H9 (cell line): ENCODE data around the gene PCSK6. TPM values are rescaled to one million over a fixed set of nuclear protein-coding genes. Genes with fewer than 3 reads are reported as not detected.
A peak's percentile ranks its signal among the peaks of the same experiment; 100 is the strongest.

ENCODE experiments used
- DNase-seq: peaks from one replicate; pipeline ENCODE4 v3.0.0-alpha.2; 2017
- H2AFZ ChIP-seq: one replicate; pipeline ENCODE4 v1.6.1; 2013; ENCODE audit warnings: mild to moderate bottlenecking, low read length, control low read depth, moderate library complexity
- H2AK5ac ChIP-seq: 2 replicates; pipeline ENCODE4 v1.6.1; 2013; ENCODE audit warnings: low read length, control low read depth, mixed read lengths; ENCODE audit not compliant: insufficient read length
- H2BK120ac ChIP-seq: one replicate; pipeline ENCODE4 v1.6.1; 2013; ENCODE audit warnings: low read depth, mild to moderate bottlenecking, low read length, control low read depth, inconsistent platforms; ENCODE audit not compliant: poor library complexity, severe bottlenecking
- H2BK12ac ChIP-seq: 2 replicates; pipeline ENCODE4 v1.6.1; 2013; ENCODE audit warnings: low read length, control low read depth, mixed read lengths, low read depth; ENCODE audit not compliant: insufficient read length
- H2BK15ac ChIP-seq: 2 replicates; pipeline ENCODE4 v1.6.1; 2013; ENCODE audit warnings: low read depth, low read length, control low read depth
- H2BK20ac ChIP-seq: one replicate; pipeline ENCODE4 v1.6.1; 2013; ENCODE audit warnings: low read depth, mild to moderate bottlenecking, low read length, control low read depth, inconsistent platforms; ENCODE audit not compliant: poor library complexity, severe bottlenecking
- H2BK5ac ChIP-seq: 2 replicates; pipeline ENCODE4 v1.6.1; 2013; ENCODE audit warnings: low read length, control low read depth, mixed read lengths; ENCODE audit not compliant: insufficient read length
- H3K14ac ChIP-seq: 2 replicates; pipeline ENCODE4 v1.6.1; 2013; ENCODE audit warnings: low read length, control low read depth; ENCODE audit not compliant: insufficient read depth
- H3K18ac ChIP-seq: 2 replicates; pipeline ENCODE4 v1.6.1; 2013; ENCODE audit warnings: low read depth, mild to moderate bottlenecking, mixed read lengths, low read length, control low read depth; ENCODE audit not compliant: insufficient read length
- H3K23ac ChIP-seq: 2 replicates; pipeline ENCODE4 v1.6.1; 2013; ENCODE audit warnings: low read length, control low read depth, mixed read lengths, low read depth; ENCODE audit not compliant: insufficient read length
- H3K23me2 ChIP-seq: 2 replicates; pipeline ENCODE4 v1.6.1; 2013; ENCODE audit warnings: low read depth, mild to moderate bottlenecking, mixed read lengths, low read length, control low read depth; ENCODE audit not compliant: insufficient read length, poor library complexity, severe bottlenecking
- H3K27ac ChIP-seq: 2 replicates; pipeline ENCODE4 v1.5.1; 2013; ENCODE audit warnings: low read length, control low read depth, mixed read lengths, low read depth; ENCODE audit not compliant: insufficient read length
- H3K27me3 ChIP-seq: 2 replicates; pipeline ENCODE4 v1.6.1; 2013; ENCODE audit warnings: low read length, control low read depth, inconsistent platforms; ENCODE audit not compliant: insufficient read depth
- H3K4ac ChIP-seq: 2 replicates; pipeline ENCODE4 v1.6.1; 2013; ENCODE audit warnings: low read depth, mild to moderate bottlenecking, control low read depth, inconsistent platforms, low read length, moderate library complexity
- H3K4me1 ChIP-seq: 2 replicates; pipeline ENCODE4 v1.6.1; 2013; ENCODE audit warnings: low read length, control low read depth, inconsistent platforms; ENCODE audit not compliant: insufficient read depth
- H3K4me2 ChIP-seq: 2 replicates; pipeline ENCODE4 v1.6.1; 2013; ENCODE audit warnings: low read length, control low read depth, mixed read lengths; ENCODE audit not compliant: insufficient read length, insufficient read depth
- H3K56ac ChIP-seq: 2 replicates; pipeline ENCODE4 v1.6.1; 2013; ENCODE audit warnings: low read depth, mild to moderate bottlenecking, mixed read lengths, low read length, control low read depth; ENCODE audit not compliant: insufficient read length
- H3K79me1 ChIP-seq: 2 replicates; pipeline ENCODE4 v1.6.1; 2013; ENCODE audit warnings: low read depth, mild to moderate bottlenecking, moderate library complexity, low read length, control low read depth, inconsistent platforms; ENCODE audit not compliant: insufficient read depth, poor library complexity, severe bottlenecking
- H3K79me2 ChIP-seq: 2 replicates; pipeline ENCODE4 v1.6.1; 2013; ENCODE audit warnings: low read length, control low read depth, inconsistent platforms; ENCODE audit not compliant: insufficient read depth
- H3K9ac ChIP-seq: 2 replicates; pipeline ENCODE4 v1.6.1; 2013; ENCODE audit warnings: low read length, control low read depth, mixed read lengths; ENCODE audit not compliant: insufficient read length; ENCODE audit errors: extremely low read depth
- H3K9me3 ChIP-seq: one replicate; pipeline ENCODE4 v1.6.1; 2013; ENCODE audit warnings: low read depth, low read length, inconsistent platforms; ENCODE audit not compliant: control insufficient read depth
- H3T11ph ChIP-seq: one replicate; pipeline ENCODE4 v1.6.1; 2013; ENCODE audit warnings: mild to moderate bottlenecking, low read length, control low read depth, inconsistent platforms
- H4K20me1 ChIP-seq: one replicate; pipeline ENCODE4 v1.6.1; 2013; ENCODE audit not compliant: control insufficient read depth, insufficient read length, insufficient read depth
- H4K5ac ChIP-seq: 2 replicates; pipeline ENCODE4 v1.6.1; 2013; ENCODE audit warnings: low read depth, mild to moderate bottlenecking, mixed read lengths, low read length, control low read depth; ENCODE audit not compliant: insufficient read length
- H4K8ac ChIP-seq: replicated peaks from 2 replicates; pipeline ENCODE4 v1.6.1; 2013; ENCODE audit warnings: low read length, control low read depth, mixed read lengths, low read depth; ENCODE audit not compliant: insufficient read length
- H4K91ac ChIP-seq: 2 replicates; pipeline ENCODE4 v1.6.1; 2013; ENCODE audit warnings: low read depth, mild to moderate bottlenecking, moderate library complexity, mixed read lengths, low read length, control low read depth; ENCODE audit not compliant: insufficient read length
- H3K27ac Mint-ChIP-seq, 3 experiments: 2 replicates in 2 of 3; 3 replicates in 1 of 3; pipeline ENCODE4 v1.8.0; 2020 to 2021; ENCODE audit warnings: mixed read lengths in 3 of 3, mild to moderate bottlenecking in 1 of 3, moderate library complexity in 1 of 3
- H3K27me3 Mint-ChIP-seq: 2 replicates; pipeline ENCODE4 v1.8.0; 2021; ENCODE audit warnings: low read depth, mild to moderate bottlenecking, moderate library complexity, mixed read lengths
- H3K36me3 Mint-ChIP-seq, 3 experiments: 2 replicates in 2 of 3; 3 replicates in 1 of 3; pipeline ENCODE4 v1.8.0; 2020 to 2021; ENCODE audit warnings: low read depth in 3 of 3, mixed read lengths in 3 of 3; ENCODE audit not compliant: insufficient read depth in 1 of 3
- H3K4me1 Mint-ChIP-seq, 2 experiments: 2 replicates each; pipeline ENCODE4 v1.8.0; 2020; ENCODE audit warnings: mixed read lengths in 2 of 2
- H3K4me3 Mint-ChIP-seq, 2 experiments: 2 replicates in 1 of 2; 3 replicates in 1 of 2; pipeline ENCODE4 v1.8.0; 2020 to 2021; ENCODE audit warnings: mild to moderate bottlenecking in 2 of 2, mixed read lengths in 2 of 2, moderate library complexity in 1 of 2
- H3K9me3 Mint-ChIP-seq, 2 experiments: 2 replicates in 1 of 2; 3 replicates in 1 of 2; pipeline ENCODE4 v1.8.0; 2020; ENCODE audit warnings: mild to moderate bottlenecking in 2 of 2, mixed read lengths in 2 of 2, moderate library complexity in 1 of 2
- WGBS: extraction: QIAGEN DNeasy Blood & Tissue Kit; methylation state at CpG from one replicate; pipeline ENCODE4 v1.1.7; 2013; ENCODE audit warnings: missing lambda C conversion rate, low lambda C conversion rate, mixed read lengths; ENCODE audit not compliant: insufficient read length; ENCODE audit errors: extremely low coverage; 5-methylcytosine and 5-hydroxymethylcytosine counted together
- total RNA-seq: library from RNA; stranded (reverse); gene quantifications from 2 replicates; pipeline ENCODE4 v1.2.1, GENCODE V29; 2021
- TF ChIP-seq, protein P1 (sequence below): fragments of 200-600 bp; sonication (generic); conservative IDR thresholded peaks from 3 replicates; pipeline ENCODE4 v1.8.0; 2021; ENCODE audit warnings: antibody characterized with exemption, mild to moderate bottlenecking

The PCSK6 gene
- total RNA-seq, 1 experiment from 2014 or later: 4.0 TPM

DNA sequence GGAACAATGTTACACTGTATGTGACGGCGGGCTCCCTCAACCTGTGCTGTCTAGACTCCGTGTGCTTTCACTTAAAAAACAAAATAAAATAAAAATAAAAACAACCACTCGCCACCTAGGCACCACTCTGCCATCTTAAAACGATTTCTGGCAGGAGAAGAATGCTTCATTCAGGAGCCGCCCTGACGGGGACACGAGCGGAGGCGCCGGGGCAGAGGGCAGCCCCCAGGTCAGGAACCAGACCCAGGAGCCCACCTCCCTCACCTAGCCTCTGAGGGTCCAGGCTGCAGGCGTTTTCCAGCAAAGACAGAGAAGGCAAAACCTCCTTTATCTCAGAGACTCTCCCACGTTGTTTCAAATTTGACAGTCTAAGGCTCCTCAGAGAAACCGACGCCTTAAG, 109.4 kb downstream of the PCSK6 start:
- no peak overlapping the region for H2BK20ac ChIP-seq
- no peaks in the 10 kb centered on the region for H3K4me1 ChIP-seq
- H3K4ac ChIP-seq: no peak overlapping the region
- no peaks in the 10 kb centered on the region for H3K27me3 ChIP-seq
- WGBS: no CpG with 5 or more reads among the region's 15 CpGs
- no peaks in the 10 kb centered on the region for H3K9me3 ChIP-seq
- no peaks in the 10 kb centered on the region for H3K79me1 ChIP-seq
- no peak overlapping the region for H4K8ac ChIP-seq
- Mint-ChIP-seq H3K27me3 (no peaks in the 10 kb centered on the region), H3K27ac (peak overlapping the region in 2 of 3 experiments; percentile 48 to 64; a peak in 2 of 7 replicates), H3K4me3 (no peak overlapping the region), H3K36me3 (no peaks in the 10 kb centered on the region), H3K4me1 (peaks cover 3 to 6% of the 10 kb centered on the region in 2 experiments; a peak in 3 of 4 replicates), H3K9me3 (no peaks in the 10 kb centered on the region)
- H4K20me1 ChIP-seq: no peaks in the 10 kb centered on the region
- H3K18ac ChIP-seq: no peak overlapping the region
- H2BK12ac ChIP-seq: no peak overlapping the region
- H3K23ac ChIP-seq: no peak overlapping the region
- H3K27ac ChIP-seq: no peak overlapping the region
- TF ChIP-seq, protein P1, sequence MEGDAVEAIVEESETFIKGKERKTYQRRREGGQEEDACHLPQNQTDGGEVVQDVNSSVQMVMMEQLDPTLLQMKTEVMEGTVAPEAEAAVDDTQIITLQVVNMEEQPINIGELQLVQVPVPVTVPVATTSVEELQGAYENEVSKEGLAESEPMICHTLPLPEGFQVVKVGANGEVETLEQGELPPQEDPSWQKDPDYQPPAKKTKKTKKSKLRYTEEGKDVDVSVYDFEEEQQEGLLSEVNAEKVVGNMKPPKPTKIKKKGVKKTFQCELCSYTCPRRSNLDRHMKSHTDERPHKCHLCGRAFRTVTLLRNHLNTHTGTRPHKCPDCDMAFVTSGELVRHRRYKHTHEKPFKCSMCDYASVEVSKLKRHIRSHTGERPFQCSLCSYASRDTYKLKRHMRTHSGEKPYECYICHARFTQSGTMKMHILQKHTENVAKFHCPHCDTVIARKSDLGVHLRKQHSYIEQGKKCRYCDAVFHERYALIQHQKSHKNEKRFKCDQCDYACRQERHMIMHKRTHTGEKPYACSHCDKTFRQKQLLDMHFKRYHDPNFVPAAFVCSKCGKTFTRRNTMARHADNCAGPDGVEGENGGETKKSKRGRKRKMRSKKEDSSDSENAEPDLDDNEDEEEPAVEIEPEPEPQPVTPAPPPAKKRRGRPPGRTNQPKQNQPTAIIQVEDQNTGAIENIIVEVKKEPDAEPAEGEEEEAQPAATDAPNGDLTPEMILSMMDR: no peak
- no peak overlapping the region for H3T11ph ChIP-seq
- H3K4me2 ChIP-seq: no peak overlapping the region
- no peak overlapping the region for H4K5ac ChIP-seq
- no peaks in the 10 kb centered on the region for H3K23me2 ChIP-seq
- no peak overlapping the region for H3K9ac ChIP-seq
- no peak overlapping the region for H3K56ac ChIP-seq
- no peak overlapping the region; the same call in 1 of the 2 replicates for H3K14ac ChIP-seq
- H2BK15ac ChIP-seq: no peak overlapping the region
- H4K91ac ChIP-seq: no peak overlapping the region
- no peak overlapping the region for H2BK5ac ChIP-seq
- no peak for DNase-seq
- no peak overlapping the region for H2BK120ac ChIP-seq
- no peak overlapping the region for H2AK5ac ChIP-seq
- no peaks in the 10 kb centered on the region for H3K79me2 ChIP-seq
- no peak overlapping the region for H2AFZ ChIP-seq
